ENCODE results near the gene MKLN1. TPM values are rescaled to one million over a fixed set of nuclear protein-coding genes. Genes with fewer than 3 reads are reported as not detected.

MKLN1 gene
- total and polyA plus RNA-seq, 2 of the 4 experiments (the other 2 are of a cell fraction) = 17.5 to 52.0 TPM

DNA sequence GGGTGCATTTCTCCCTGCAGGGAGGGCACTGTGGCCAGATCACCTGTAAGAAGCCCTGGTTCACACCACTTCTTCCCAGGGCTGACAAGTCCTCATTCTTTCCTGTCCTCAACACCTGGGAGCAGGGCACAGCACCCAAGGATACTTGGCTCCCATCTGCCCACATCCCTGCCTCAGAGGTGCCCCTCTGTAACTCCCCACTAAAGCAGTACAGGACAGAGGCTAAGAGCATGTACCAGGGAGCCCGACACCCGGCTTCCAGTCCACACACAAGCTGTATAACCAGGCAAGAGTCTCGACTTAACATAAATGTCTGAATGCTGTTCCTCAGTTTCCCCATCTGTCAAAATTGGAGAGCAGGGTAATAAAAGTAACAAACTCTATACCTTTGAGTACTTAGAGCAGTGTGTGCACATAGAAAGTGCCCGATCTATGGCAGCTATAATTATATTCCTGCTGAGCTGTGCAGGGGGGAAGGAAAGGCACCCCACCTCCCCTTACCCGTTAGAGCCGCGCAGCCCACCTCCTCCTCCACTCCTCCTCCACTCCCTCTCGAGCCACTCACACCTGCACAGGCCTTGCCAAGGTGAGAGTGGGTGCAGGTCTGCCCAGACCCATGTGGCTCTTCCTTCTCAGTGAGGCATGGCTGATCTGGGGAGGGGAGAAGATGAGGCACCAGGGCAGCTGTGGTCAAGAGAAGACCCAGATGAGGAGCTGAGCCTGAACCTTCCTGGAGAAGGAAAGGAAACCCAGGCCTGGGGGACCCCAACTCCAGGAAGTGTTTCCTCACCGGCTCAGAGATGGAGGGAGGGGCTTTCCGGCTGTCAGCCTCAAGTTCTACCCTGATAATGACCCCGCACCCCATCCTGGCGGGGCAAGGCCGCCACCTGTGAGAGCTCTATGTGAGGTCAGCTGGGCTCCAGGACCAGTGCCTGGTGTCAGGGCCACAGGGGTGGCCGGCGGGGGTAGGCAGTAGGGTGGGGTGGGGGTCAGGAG lies 206.2 kb downstream of the MKLN1 start:
- H3K18ac ChIP-seq (ENCODE audit: low read depth, low read length) = no peak overlapping the region
- no peak overlapping the region for H3K14ac ChIP-seq (replicated peaks; ENCODE audit: low read depth, low read length)
- no peak overlapping the region for H2BK120ac ChIP-seq (ENCODE audit: low read depth, low read length)
- ATAC-seq (ENCODE audit: low read depth) = no peak
- no peak overlapping the region for H3K4ac ChIP-seq (ENCODE audit: low read depth, low read length)
- POLR2A ChIA-PET (ENCODE audit: unreplicated experiment) = interaction anchor here (0.6 kb wide), 1 partner anchor 435 kb away, joined by 3 read pairs; no protein-coding TSS in a partner anchor
- H2AK5ac ChIP-seq (ENCODE audit: low read depth, low read length) = no peak overlapping the region
- CTCF ChIA-PET = no interaction called here
- H4K91ac ChIP-seq (ENCODE audit: insufficient read depth, low read depth, low read length) = no peak overlapping the region
- H3K4me3 ChIP-seq (ENCODE audit: insufficient read depth, low read depth, low read length) = no peak overlapping the region
- H3K56ac ChIP-seq (ENCODE audit: extremely low read depth, insufficient read depth, low read length) = no peak overlapping the region
- peak overlapping the region; percentile 51 for H2AFZ ChIP-seq (replicated peaks; ENCODE audit: low read length, poor library complexity)
- H3K9me1 ChIP-seq (ENCODE audit: insufficient read depth, low read length) = peaks cover 11% of the 10 kb centered on the region
- H2BK20ac ChIP-seq (ENCODE audit: low read depth, low read length) = no peak overlapping the region
- H2AK9ac ChIP-seq (replicated peaks; ENCODE audit: low read depth, low read length, poor library complexity) = no peak overlapping the region
- no peaks in the 10 kb centered on the region for H3K9me3 ChIP-seq (ENCODE audit: control insufficient read depth, insufficient read depth, low read length)
- H3K4me1 ChIP-seq (ENCODE audit: control insufficient read depth, insufficient read depth, low read length) = peaks cover 8% of the 10 kb centered on the region
- H4K8ac ChIP-seq (ENCODE audit: low read depth in 2 of 2, low read length in 2 of 2) = no peak overlapping the region
- H2BK5ac ChIP-seq (ENCODE audit: low read depth, low read length, poor library complexity, severe bottlenecking) = no peak overlapping the region
- no peak overlapping the region for H4K5ac ChIP-seq (ENCODE audit: low read depth, low read length)
- no peak overlapping the region for H2BK15ac ChIP-seq (ENCODE audit: low read depth, low read length)
- H3K36me3 ChIP-seq (ENCODE audit: control insufficient read depth, insufficient read depth, low read length) = no peaks in the 10 kb centered on the region
- DNase-seq = no peak
- peaks cover 3% of the 10 kb centered on the region; the same call in 1 of the 2 replicates for H3K27me3 ChIP-seq (ENCODE audit: control insufficient read depth, insufficient read depth, low read length)
- H3K27ac ChIP-seq (ENCODE audit: insufficient read depth, low read length) = no peak overlapping the region
- 100% methylated on average over 1 of the region's 15 CpGs; no CpG with 5 or more reads in 1 of the 2 experiments for WGBS, 2 experiments (ENCODE audit: extremely low coverage in 2 of 2, insufficient read length in 1 of 2)
- peaks cover 3 to 12% of the 10 kb centered on the region in 2 experiments; a peak in 3 of 4 replicates for H3K79me1 ChIP-seq (ENCODE audit: low read depth in 1 of 2, low read length in 2 of 2)
- dilution Hi-C loops (cut with HindIII; ENCODE audit: low sequenced_read_pairs, unreplicated experiment) (no loop called here), intact Hi-C loops (cut with micrococcal nuclease) (no loop called here), in situ Hi-C loops (cut with MboI; ENCODE audit: low sequenced_read_pairs) (no loop called here)
- no peak overlapping the region for H3K9ac ChIP-seq (ENCODE audit: low read depth, low read length)
- no peak overlapping the region for H3K23ac ChIP-seq (ENCODE audit: low read depth, low read length)
- H3K4me2 ChIP-seq (ENCODE audit: low read depth, low read length) = no peak overlapping the region
- BruUV-seq (replicated peaks) = no TSS peak
- H4K20me1 ChIP-seq (ENCODE audit: insufficient read depth, low read length) = no peaks in the 10 kb centered on the region
- TF ChIP-seq NFE2L2 (IDR thresholded peaks at IDR 0.05; ENCODE audit: low read depth, low read length) = no peak
- TF ChIP-seq BHLHE40 (IDR thresholded peaks at IDR 0.05; ENCODE audit: low read depth, low read length) = no peak
- no peak for TF ChIP-seq MXI1 (IDR thresholded peaks at IDR 0.05; ENCODE audit: borderline replicate concordance, low read depth, low read length)
- TF ChIP-seq SMC3 (IDR thresholded peaks at IDR 0.05; ENCODE audit: low read depth, low read length) = no peak
- TF ChIP-seq POLR2A (IDR thresholded peaks at IDR 0.05; ENCODE audit: low read depth, low read length) = no peak
- TF ChIP-seq MAZ (IDR thresholded peaks at IDR 0.05; ENCODE audit: borderline replicate concordance, low read depth, low read length) = no peak
- TF ChIP-seq RAD21 (IDR thresholded peaks at IDR 0.05; ENCODE audit: low read length) = no peak
- no peak for TF ChIP-seq CHD1 (IDR thresholded peaks at IDR 0.05; ENCODE audit: low read depth, low read length)
- TF ChIP-seq, protein P1, sequence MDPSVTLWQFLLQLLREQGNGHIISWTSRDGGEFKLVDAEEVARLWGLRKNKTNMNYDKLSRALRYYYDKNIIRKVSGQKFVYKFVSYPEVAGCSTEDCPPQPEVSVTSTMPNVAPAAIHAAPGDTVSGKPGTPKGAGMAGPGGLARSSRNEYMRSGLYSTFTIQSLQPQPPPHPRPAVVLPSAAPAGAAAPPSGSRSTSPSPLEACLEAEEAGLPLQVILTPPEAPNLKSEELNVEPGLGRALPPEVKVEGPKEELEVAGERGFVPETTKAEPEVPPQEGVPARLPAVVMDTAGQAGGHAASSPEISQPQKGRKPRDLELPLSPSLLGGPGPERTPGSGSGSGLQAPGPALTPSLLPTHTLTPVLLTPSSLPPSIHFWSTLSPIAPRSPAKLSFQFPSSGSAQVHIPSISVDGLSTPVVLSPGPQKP (IDR thresholded peaks at IDR 0.05; ENCODE audit: borderline replicate concordance, low read depth, low read length) = no peak
- TF ChIP-seq, protein P2, sequence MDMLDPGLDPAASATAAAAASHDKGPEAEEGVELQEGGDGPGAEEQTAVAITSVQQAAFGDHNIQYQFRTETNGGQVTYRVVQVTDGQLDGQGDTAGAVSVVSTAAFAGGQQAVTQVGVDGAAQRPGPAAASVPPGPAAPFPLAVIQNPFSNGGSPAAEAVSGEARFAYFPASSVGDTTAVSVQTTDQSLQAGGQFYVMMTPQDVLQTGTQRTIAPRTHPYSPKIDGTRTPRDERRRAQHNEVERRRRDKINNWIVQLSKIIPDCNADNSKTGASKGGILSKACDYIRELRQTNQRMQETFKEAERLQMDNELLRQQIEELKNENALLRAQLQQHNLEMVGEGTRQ (IDR thresholded peaks at IDR 0.05; ENCODE audit: low read depth, low read length) = no peak
- no peak for TF ChIP-seq FOS (IDR thresholded peaks at IDR 0.05; ENCODE audit: low read depth, low read length)
- TF ChIP-seq, protein P3, sequence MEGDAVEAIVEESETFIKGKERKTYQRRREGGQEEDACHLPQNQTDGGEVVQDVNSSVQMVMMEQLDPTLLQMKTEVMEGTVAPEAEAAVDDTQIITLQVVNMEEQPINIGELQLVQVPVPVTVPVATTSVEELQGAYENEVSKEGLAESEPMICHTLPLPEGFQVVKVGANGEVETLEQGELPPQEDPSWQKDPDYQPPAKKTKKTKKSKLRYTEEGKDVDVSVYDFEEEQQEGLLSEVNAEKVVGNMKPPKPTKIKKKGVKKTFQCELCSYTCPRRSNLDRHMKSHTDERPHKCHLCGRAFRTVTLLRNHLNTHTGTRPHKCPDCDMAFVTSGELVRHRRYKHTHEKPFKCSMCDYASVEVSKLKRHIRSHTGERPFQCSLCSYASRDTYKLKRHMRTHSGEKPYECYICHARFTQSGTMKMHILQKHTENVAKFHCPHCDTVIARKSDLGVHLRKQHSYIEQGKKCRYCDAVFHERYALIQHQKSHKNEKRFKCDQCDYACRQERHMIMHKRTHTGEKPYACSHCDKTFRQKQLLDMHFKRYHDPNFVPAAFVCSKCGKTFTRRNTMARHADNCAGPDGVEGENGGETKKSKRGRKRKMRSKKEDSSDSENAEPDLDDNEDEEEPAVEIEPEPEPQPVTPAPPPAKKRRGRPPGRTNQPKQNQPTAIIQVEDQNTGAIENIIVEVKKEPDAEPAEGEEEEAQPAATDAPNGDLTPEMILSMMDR (conservative IDR thresholded peaks at IDR 0.05; ENCODE audit: low read depth, low read length) = no peak
- TF ChIP-seq RCOR1 (IDR thresholded peaks at IDR 0.05; ENCODE audit: insufficient replicate concordance, low read length) = no peak
- TF ChIP-seq CEBPB (IDR thresholded peaks at IDR 0.05; ENCODE audit: low read depth, low read length) = no peak
